ENCODE measurements around the gene ZFPM1.

- TF ChIP-seq TSHZ2 (CRISPR knock-in tag; IDR thresholded peaks at IDR 0.05), result no peak
- TF ChIP-seq TCF4 (CRISPR knock-in tag; IDR thresholded peaks at IDR 0.05; ENCODE audit: borderline replicate concordance), result no peak
- no peak for TF ChIP-seq PATZ1 (CRISPR knock-in tag; IDR thresholded peaks at IDR 0.05; ENCODE audit: borderline replicate concordance)
- no peak for TF ChIP-seq RARB (CRISPR knock-in tag; IDR thresholded peaks at IDR 0.05)
- no peak for TF ChIP-seq ZFP3 (CRISPR knock-in tag; IDR thresholded peaks at IDR 0.05)
- TF ChIP-seq ARNTL (CRISPR knock-in tag; IDR thresholded peaks at IDR 0.05; ENCODE audit: borderline replicate concordance, low read depth), result no peak
- no peak for TF ChIP-seq ESRRG (CRISPR knock-in tag; IDR thresholded peaks at IDR 0.05)
- TF ChIP-seq ISL1 (CRISPR knock-in tag; IDR thresholded peaks at IDR 0.05), result no peak
- TF ChIP-seq CSDC2 (CRISPR knock-in tag; IDR thresholded peaks at IDR 0.05), result no peak
- TF ChIP-seq OSR1 (CRISPR knock-in tag; IDR thresholded peaks at IDR 0.05), result no peak
- TF ChIP-seq CREB5 (CRISPR knock-in tag; IDR thresholded peaks at IDR 0.05; ENCODE audit: low read depth), result no peak
- TF ChIP-seq BACH2 (CRISPR knock-in tag; IDR thresholded peaks at IDR 0.05; ENCODE audit: borderline replicate concordance), result no peak
- TF ChIP-seq ZFP30 (CRISPR knock-in tag; IDR thresholded peaks at IDR 0.05), result no peak
- no peak for TF ChIP-seq TOX (CRISPR knock-in tag; IDR thresholded peaks at IDR 0.05; ENCODE audit: borderline replicate concordance)
Measured at GRCh38 chr16:88533932-88534637, 81.0 kb downstream of the ZFPM1 start.
